Ascending aorta (tissue), 2 donors: Measurements from ENCODE around the gene TUT1. TPM values are rescaled to one million over a fixed set of nuclear protein-coding genes. Genes with fewer than 3 reads are reported as not detected.

Source experiments
- DNase-seq, 2 donors: peaks; one replicate each; pipeline ENCODE4 v3.0.0-alpha.2; 2019; ENCODE audit warnings: low spot score in 2 of 2
- H3K27ac ChIP-seq, 2 donors: fragments of 200-600 bp; sonication (generic); one replicate each; pipeline ENCODE4 v1.5.1; 2016 to 2017; ENCODE audit warnings: mild to moderate bottlenecking in 1 of 2
- H3K27me3 ChIP-seq: fragments of 200-600 bp; sonication (generic); one replicate; pipeline ENCODE4 v1.5.1; 2017
- H3K36me3 ChIP-seq, 2 donors: fragments of 200-600 bp; sonication (generic); one replicate each; pipeline ENCODE4 v1.5.1; 2016
- H3K4me1 ChIP-seq, 2 donors: fragments of 200-600 bp; sonication (generic); one replicate each; pipeline ENCODE4 v1.5.1; 2016 to 2017; ENCODE audit warnings: mild to moderate bottlenecking in 1 of 2
- H3K4me3 ChIP-seq, 2 donors: fragments of 200-600 bp; sonication (generic); one replicate each; pipeline ENCODE4 v1.5.1; 2016 to 2017; ENCODE audit warnings: mild to moderate bottlenecking in 1 of 2
- H3K9me3 ChIP-seq, 2 donors: fragments of 200-600 bp; sonication (generic); one replicate each; pipeline ENCODE4 v1.5.1; 2016
- CTCF ChIP-seq, 3 experiments: fragments of 200-600 bp in 2 of 3; fragments of 450-650 bp in 1 of 3; sonication (generic) in 2 of 3; IDR thresholded peaks; one replicate each; pipeline ENCODE4 v1.5.1; 2016 to 2019; ENCODE audit warnings: antibody characterized with exemption in 3 of 3, mild to moderate bottlenecking in 1 of 3, moderate library complexity in 1 of 3
- intact Hi-C: fragments of 100-400 bp; cut with DNase I; formaldehyde crosslinking; loops from one replicate; pipeline ENCODE4 v1.15.1; 2023
- total RNA-seq: library from RNA; depleted of rRNA; stranded (reverse); fragments of >200 nt; gene quantifications from one replicate; pipeline ENCODE4 v1.1.0, GENCODE V29; 2016

The TUT1 gene
- total RNA-seq: 18.4 TPM

- peak within 1 kb of the TSS; percentile 68 to 86 for H3K4me3 ChIP-seq
- peaks cover 45 to 46% of the 10 kb centered on the region in 2 donors for H3K36me3 ChIP-seq
- peaks cover 10 to 20% of the 10 kb centered on the region in 2 donors for H3K4me1 ChIP-seq
- H3K9me3 ChIP-seq: no peaks in the 10 kb centered on the region
- intact Hi-C loops: loop anchor here (1.0 to 5.0 kb wide), 7 partner anchors 8 to 181 kb away; partner anchors contain the start of genes EML3, GANAB and TAF6L
- DNase-seq: peak; percentile 92 to 99
- no peak for TF ChIP-seq CTCF (IDR thresholded peaks at IDR 0.05)
- H3K27me3 ChIP-seq: no peaks in the 10 kb centered on the region
- peak within 1 kb of the TSS; percentile 95 to 96 for H3K27ac ChIP-seq
Observed at GRCh38 chr11:62591448-62592145, at the start of gene TUT1. Gene TUT1 (minus strand): TSS chr11:62591523. CDS start chr11:62591485, 38 bp downstream.

- no peak for DNase-seq
- no peaks in the 10 kb centered on the region for H3K4me1 ChIP-seq
- peaks cover 90 to 97% of the 10 kb centered on the region in 2 donors for H3K36me3 ChIP-seq
- no peaks in the 10 kb centered on the region for H3K9me3 ChIP-seq
- no peak overlapping the region for H3K4me3 ChIP-seq
- intact Hi-C loops: no loop called here
- H3K27ac ChIP-seq: no peak overlapping the region
- no peaks in the 10 kb centered on the region for H3K27me3 ChIP-seq
- no peak for TF ChIP-seq CTCF (IDR thresholded peaks at IDR 0.05)
Observed at GRCh38 chr11:62632492-62632891, 41.2 kb upstream of the TUT1 start.

GRCh38 chr11:62627713-62628112, 36.4 kb upstream of the TUT1 start:
- Histone ChIP-seq H3K27ac (no peak overlapping the region), H3K4me1 (no peaks in the 10 kb centered on the region), H3K9me3 (no peaks in the 10 kb centered on the region), H3K36me3 (peaks cover 69 to 79% of the 10 kb centered on the region in 2 donors), H3K27me3 (no peaks in the 10 kb centered on the region), H3K4me3 (no peak overlapping the region)
- no peak for DNase-seq
- intact Hi-C loops: no loop called here
- TF ChIP-seq CTCF (IDR thresholded peaks at IDR 0.05): no peak

- Histone ChIP-seq H3K4me1 (peaks cover 4 to 10% of the 10 kb centered on the region in 2 donors), H3K27ac (peak overlapping the region; percentile 67 to 92), H3K4me3 (peak overlapping the region; percentile 69 to 93), H3K36me3 (peaks cover 24 to 32% of the 10 kb centered on the region in 2 donors), H3K27me3 (no peaks in the 10 kb centered on the region), H3K9me3 (no peaks in the 10 kb centered on the region)
- intact Hi-C loops: loop anchor here (1.0 to 2.0 kb wide), 2 partner anchors 24 to 30 kb away; partner anchors contain the start of gene GANAB
- TF ChIP-seq CTCF (IDR thresholded peaks at IDR 0.05): no peak
- no peak for DNase-seq
Observed at GRCh38 chr11:62622476-62623089, 31.3 kb upstream of the TUT1 start.

- peak in 1 of 3 experiments; percentile 1 for TF ChIP-seq CTCF (IDR thresholded peaks at IDR 0.05)
- Histone ChIP-seq H3K4me3 (peak within 1 kb of the TSS; percentile 69 to 93), H3K4me1 (peaks cover 4 to 10% of the 10 kb centered on the region in 2 donors), H3K36me3 (peaks cover 19 to 31% of the 10 kb centered on the region in 2 donors), H3K9me3 (no peaks in the 10 kb centered on the region), H3K27ac (peak within 1 kb of the TSS; percentile 67 to 92), H3K27me3 (no peaks in the 10 kb centered on the region)
- peak; percentile 92 to 99 for DNase-seq
- intact Hi-C loops: loop anchor here (1.0 to 2.0 kb wide), 5 partner anchors 9 to 105 kb away; partner anchors contain the start of genes GANAB, HNRNPUL2 and ROM1
Observed at GRCh38 chr11:62621567-62622470, 30.5 kb upstream of the TUT1 start, which contains the start of gene B3GAT3. Gene B3GAT3 (minus strand): TSS chr11:62621986. CDS start chr11:62621947, 39 bp downstream.
